A549 (cell line): ENCODE measurements around the gene OR4B1. TPM values are rescaled to one million over a fixed set of nuclear protein-coding genes. Genes with fewer than 3 reads are reported as not detected.

ENCODE experiments used
- ATAC-seq, 2 experiments: fragments of 200-7000 bp in 1 of 2; fragments of >200 bp in 1 of 2; cut with Nextera tagmentation in 1 of 2; cut with Tn5 transposase in 1 of 2; 3 replicates each; pipeline versions ENCODE4 v1.8.0 to v1.9.1; 2018 to 2020; ENCODE audit warnings: mild to moderate bottlenecking in 1 of 2, moderate library complexity in 1 of 2
- CTCF ChIA-PET: fragments of 300-600 bp; sonication (Branson Sonifier 250); formaldehyde crosslinking; extraction: SDS; loops from one replicate; lab custom pipeline; 2021; ENCODE audit warnings: antibody characterized with exemption, inconsistent platforms; lab: Yijun Ruan, JAX
- POLR2A ChIA-PET: fragments of 350-600 bp; formaldehyde crosslinking; extraction: SDS; loops from one replicate; lab custom pipeline; 2021; ENCODE audit warnings: antibody characterized with exemption, inconsistent platforms; lab: Yijun Ruan, JAX
- DNase-seq, 2 experiments: peaks; one replicate each; pipeline versions ENCODE4 v3.0.0 to v3.0.0-alpha.2; 2011 to 2016; ENCODE audit warnings: low read depth in 1 of 2, low spot score in 1 of 2
- FAIRE-seq: peaks from 2 replicates; lab custom pipeline; 2011; peaks lifted over from hg19 to GRCh38; lab: Jason Lieb, UNC
- H3K27ac ChIP-seq, 2 experiments: fragments of >200 bp; sonication (Bioruptor Twin); formaldehyde crosslinking; 3 replicates each; pipeline ENCODE4 v1.5.1; 2016 to 2017
- H3K4me1 ChIP-seq: fragments of >200 bp; sonication (Bioruptor Twin); formaldehyde crosslinking; 3 replicates; pipeline ENCODE4 v1.6.1; 2016
- H3K4me2 ChIP-seq: fragments of >200 bp; sonication (Bioruptor Twin); formaldehyde crosslinking; 3 replicates; pipeline ENCODE4 v1.6.1; 2016
- H3K4me3 ChIP-seq: fragments of >200 bp; sonication (Bioruptor Twin); formaldehyde crosslinking; 3 replicates; pipeline ENCODE4 v1.5.1; 2016
- H3K9me3 ChIP-seq: fragments of >200 bp; sonication (Bioruptor Twin); formaldehyde crosslinking; 3 replicates; pipeline ENCODE4 v1.6.1; 2016
- CBX2 ChIP-seq: fragments of 200-600 bp; sonication (generic); IDR thresholded peaks from 2 replicates; pipeline ENCODE4 v1.6.1; 2016; ENCODE audit warnings: low read depth, mild to moderate bottlenecking, borderline replicate concordance
- CEBPB ChIP-seq, 2 experiments: fragments of >200 bp in 1 of 2; sonication (Bioruptor Twin) in 1 of 2; formaldehyde crosslinking in 1 of 2; IDR thresholded peaks; 2 replicates each; pipeline ENCODE4 v1.6.1; 2012 to 2016
- EHMT2 ChIP-seq: fragments of 200-600 bp; sonication (generic); IDR thresholded peaks from 2 replicates; pipeline ENCODE4 v1.6.1; 2016; ENCODE audit warnings: antibody characterized with exemption, low read depth, mild to moderate bottlenecking, moderate library complexity
- GATA3 ChIP-seq: IDR thresholded peaks from 2 replicates; pipeline ENCODE4 v1.6.1; 2012; ENCODE audit warnings: borderline replicate concordance
- HES2 ChIP-seq: fragments of >200 bp; sonication (Bioruptor Twin); formaldehyde crosslinking; IDR thresholded peaks from 2 replicates; pipeline ENCODE4 v1.6.1; 2016
- HOXB13 ChIP-seq: fragments of 250-450 bp; sonication (Bioruptor Pico); IDR thresholded peaks from 2 replicates; pipeline ENCODE4 v1.5.0; 2020; ENCODE audit warnings: low read depth, mild to moderate bottlenecking, moderate library complexity
- NPAS2 ChIP-seq: fragments of 250-450 bp; sonication (Bioruptor Pico); IDR thresholded peaks from 2 replicates; pipeline ENCODE4 v1.8.0; 2022; ENCODE audit warnings: mild to moderate bottlenecking, moderate library complexity, borderline replicate concordance
- NR3C1 ChIP-seq: fragments of >200 bp; sonication (Bioruptor Twin); formaldehyde crosslinking; IDR thresholded peaks from 3 replicates; pipeline ENCODE4 v1.6.1; 2017
- RAD21 ChIP-seq, 2 experiments: fragments of >200 bp in 1 of 2; sonication (Bioruptor Twin) in 1 of 2; formaldehyde crosslinking in 1 of 2; IDR thresholded peaks in 1 of 2; conservative IDR thresholded peaks in 1 of 2; 2 replicates in 1 of 2; 3 replicates in 1 of 2; pipeline ENCODE4 v1.6.1; 2012 to 2018; ENCODE audit warnings: inconsistent platforms in 1 of 2
- RCOR1 ChIP-seq: fragments of 150-350 bp; IDR thresholded peaks from 2 replicates; pipeline ENCODE4 v1.6.1; 2014; ENCODE audit warnings: antibody characterized with exemption, low read length, low read depth
- SMC3 ChIP-seq: fragments of >200 bp; sonication (Bioruptor Twin); formaldehyde crosslinking; IDR thresholded peaks from 3 replicates; pipeline ENCODE4 v1.6.1; 2018; ENCODE audit warnings: inconsistent platforms
- TP53 ChIP-seq: fragments of 250-450 bp; sonication (Bioruptor Pico); IDR thresholded peaks from 2 replicates; pipeline ENCODE4 v1.5.0; 2021; ENCODE audit warnings: mild to moderate bottlenecking, moderate library complexity
- ZC3H11A ChIP-seq: fragments of 450-650 bp; IDR thresholded peaks from 2 replicates; pipeline ENCODE4 v1.6.1; 2014; ENCODE audit warnings: antibody characterized with exemption, mild to moderate bottlenecking
- ZFP36 ChIP-seq: fragments of 450-650 bp; IDR thresholded peaks from 2 replicates; pipeline ENCODE4 v1.6.1; 2014; ENCODE audit warnings: borderline replicate concordance; ENCODE audit not compliant: partially characterized antibody
- ZNF302 ChIP-seq: fragments of 250-450 bp; sonication (Bioruptor Pico); IDR thresholded peaks from 2 replicates; pipeline ENCODE4 v1.9.0; 2021; ENCODE audit warnings: inconsistent platforms, mild to moderate bottlenecking, moderate library complexity
- ZSCAN20 ChIP-seq: fragments of 250-450 bp; sonication (Bioruptor Pico); IDR thresholded peaks from 2 replicates; pipeline ENCODE4 v1.8.0; 2022; ENCODE audit warnings: mild to moderate bottlenecking, moderate library complexity
- WGBS: methylation state at CpG from one replicate; pipeline ENCODE4 v1.1.6; 2017; ENCODE audit errors: missing lambda C conversion rate; 5-methylcytosine and 5-hydroxymethylcytosine counted together
- polyA plus RNA-seq, 4 experiments: library from polyadenylated mRNA; depleted of rRNA in 3 of 4; stranded (reverse); fragments of >200 nt; fragmentation: RNase III in 1 of 4; extraction: RNeasy Plus Mini Kit Qiagen cat#74134 plus additional on column Dnase treatment in 1 of 4; gene quantifications; 2 replicates in 3 of 4; 3 replicates in 1 of 4; pipeline ENCODE4 v1.2.3, GENCODE V29; 2011 to 2017
- TF ChIP-seq, protein P1 (sequence below): fragments of >200 bp; sonication (Bioruptor Twin); formaldehyde crosslinking; IDR thresholded peaks from 3 replicates; pipeline ENCODE4 v1.5.1; 2016
- TF ChIP-seq, protein P2 (sequence below): fragments of 250-450 bp; sonication (Bioruptor Pico); IDR thresholded peaks from 2 replicates; pipeline ENCODE4 v1.5.0; 2020; ENCODE audit warnings: low read depth, mild to moderate bottlenecking, moderate library complexity
- TF ChIP-seq, protein P3 (sequence below): fragments of 150-350 bp; IDR thresholded peaks from 2 replicates; pipeline ENCODE4 v1.6.1; 2014; ENCODE audit warnings: low read depth, mild to moderate bottlenecking, low read length

The OR4B1 gene
- polyA plus RNA-seq, 2 of the 4 experiments (the other 2 are of a cell fraction): not detected

- no peaks in the 10 kb centered on the region for H3K9me3 ChIP-seq
- H3K4me3 ChIP-seq: no peak overlapping the region
- WGBS: 65% methylated on average over 13 of the region's 14 CpGs
- ChIA-PET POLR2A (no interaction called here), CTCF (interaction anchor here (0.5 to 2.6 kb wide), 14 partner anchors 11 to 467 kb away, joined by 3 to 28 read pairs (median 4); no protein-coding TSS in a partner anchor)
- H3K27ac ChIP-seq: no peak overlapping the region
- DNase-seq (peak; percentile 54 to 78), ATAC-seq (peak; percentile 73 to 80; a peak in 5 of 6 replicates), FAIRE-seq (no peak)
- TF ChIP-seq SMC3: peak; percentile 41; the same call in 2 of the 3 replicates
- no peak for TF ChIP-seq HOXB13 (CRISPR knock-in tag)
- TF ChIP-seq, protein P1, sequence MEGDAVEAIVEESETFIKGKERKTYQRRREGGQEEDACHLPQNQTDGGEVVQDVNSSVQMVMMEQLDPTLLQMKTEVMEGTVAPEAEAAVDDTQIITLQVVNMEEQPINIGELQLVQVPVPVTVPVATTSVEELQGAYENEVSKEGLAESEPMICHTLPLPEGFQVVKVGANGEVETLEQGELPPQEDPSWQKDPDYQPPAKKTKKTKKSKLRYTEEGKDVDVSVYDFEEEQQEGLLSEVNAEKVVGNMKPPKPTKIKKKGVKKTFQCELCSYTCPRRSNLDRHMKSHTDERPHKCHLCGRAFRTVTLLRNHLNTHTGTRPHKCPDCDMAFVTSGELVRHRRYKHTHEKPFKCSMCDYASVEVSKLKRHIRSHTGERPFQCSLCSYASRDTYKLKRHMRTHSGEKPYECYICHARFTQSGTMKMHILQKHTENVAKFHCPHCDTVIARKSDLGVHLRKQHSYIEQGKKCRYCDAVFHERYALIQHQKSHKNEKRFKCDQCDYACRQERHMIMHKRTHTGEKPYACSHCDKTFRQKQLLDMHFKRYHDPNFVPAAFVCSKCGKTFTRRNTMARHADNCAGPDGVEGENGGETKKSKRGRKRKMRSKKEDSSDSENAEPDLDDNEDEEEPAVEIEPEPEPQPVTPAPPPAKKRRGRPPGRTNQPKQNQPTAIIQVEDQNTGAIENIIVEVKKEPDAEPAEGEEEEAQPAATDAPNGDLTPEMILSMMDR: peak; percentile 72
- TF ChIP-seq RAD21 (conservative IDR thresholded peaks at IDR 0.05 in 1 of 2, IDR thresholded peaks at IDR 0.05 in 1 of 2): peak; percentile 67 to 83
- H3K4me2 ChIP-seq: no peak overlapping the region
- peaks cover 18% of the 10 kb centered on the region; the same call in 2 of the 3 replicates for H3K4me1 ChIP-seq
These were observed 43.6 kb upstream of the OR4B1 start for GRCh38 chr11:48172818-48173609.

- no peak for FAIRE-seq
- ChIA-PET POLR2A (no interaction called here), CTCF (interaction anchor here (0.6 to 1.0 kb wide), 2 partner anchors 16 to 803 kb away, joined by 3 read pairs; no protein-coding TSS in a partner anchor)
- no peaks in the 10 kb centered on the region for H3K9me3 ChIP-seq
- DNase-seq: no peak
- TF ChIP-seq RAD21 (conservative IDR thresholded peaks at IDR 0.05 in 1 of 2, IDR thresholded peaks at IDR 0.05 in 1 of 2): no peak
- no peak for TF ChIP-seq NPAS2
- TF ChIP-seq HES2: no peak
- TF ChIP-seq TP53: no peak
- no peak for TF ChIP-seq ZC3H11A
- no peak for TF ChIP-seq CBX2
- TF ChIP-seq ZNF302 (CRISPR knock-in tag): no peak
- TF ChIP-seq NR3C1: no peak
- TF ChIP-seq ZSCAN20 (CRISPR knock-in tag): no peak
- TF ChIP-seq, protein P2, sequence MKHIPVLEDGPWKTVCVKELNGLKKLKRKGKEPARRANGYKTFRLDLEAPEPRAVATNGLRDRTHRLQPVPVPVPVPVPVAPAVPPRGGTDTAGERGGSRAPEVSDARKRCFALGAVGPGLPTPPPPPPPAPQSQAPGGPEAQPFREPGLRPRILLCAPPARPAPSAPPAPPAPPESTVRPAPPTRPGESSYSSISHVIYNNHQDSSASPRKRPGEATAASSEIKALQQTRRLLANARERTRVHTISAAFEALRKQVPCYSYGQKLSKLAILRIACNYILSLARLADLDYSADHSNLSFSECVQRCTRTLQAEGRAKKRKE (CRISPR knock-in tag): no peak
- no peak for TF ChIP-seq GATA3
- no peak for TF ChIP-seq RCOR1
- TF ChIP-seq, protein P1: no peak
- no peak for TF ChIP-seq ZFP36
- no peak for TF ChIP-seq CEBPB (IDR thresholded peaks at IDR 0.05)
- no peak for TF ChIP-seq EHMT2
- TF ChIP-seq, protein P3, sequence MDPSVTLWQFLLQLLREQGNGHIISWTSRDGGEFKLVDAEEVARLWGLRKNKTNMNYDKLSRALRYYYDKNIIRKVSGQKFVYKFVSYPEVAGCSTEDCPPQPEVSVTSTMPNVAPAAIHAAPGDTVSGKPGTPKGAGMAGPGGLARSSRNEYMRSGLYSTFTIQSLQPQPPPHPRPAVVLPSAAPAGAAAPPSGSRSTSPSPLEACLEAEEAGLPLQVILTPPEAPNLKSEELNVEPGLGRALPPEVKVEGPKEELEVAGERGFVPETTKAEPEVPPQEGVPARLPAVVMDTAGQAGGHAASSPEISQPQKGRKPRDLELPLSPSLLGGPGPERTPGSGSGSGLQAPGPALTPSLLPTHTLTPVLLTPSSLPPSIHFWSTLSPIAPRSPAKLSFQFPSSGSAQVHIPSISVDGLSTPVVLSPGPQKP: no peak
- TF ChIP-seq SMC3: no peak
- H3K27ac ChIP-seq: no peak overlapping the region
- H3K4me2 ChIP-seq: no peak overlapping the region
- H3K4me3 ChIP-seq: no peak overlapping the region
- no peaks in the 10 kb centered on the region for H3K4me1 ChIP-seq
- 82% methylated on average over 4 of the region's 4 CpGs for WGBS
- no peak for ATAC-seq
These were observed 38.9 kb upstream of the OR4B1 start for GRCh38 chr11:48177661-48178060.
